Globus pallidus (tissue), 1 donor: ENCODE data around the gene MAGEB1.

ENCODE experiments used
- DNase-seq: peaks from one replicate; pipeline ENCODE4 v3.0.0-alpha.2; 2015; ENCODE audit warnings: low spot score

The MAGEB1 gene

GRCh38 chrX:30246769-30247489 lies at the start of gene MAGEB1:
Gene MAGEB1, plus strand, starts transcription at chrX:30247146. Its CDS starts 3,348 bp downstream, at chrX:30250494.
- no peak for DNase-seq

- DNase-seq = no peak
These were observed 34.8 kb upstream of the MAGEB1 start for GRCh38 chrX:30212172-30212571.

- DNase-seq = no peak
These were observed 31.5 kb upstream of the MAGEB1 start, which contains the start of gene MAGEB2 for GRCh38 chrX:30215357-30215843. Gene MAGEB2, plus strand, starts transcription at chrX:30215563. Its CDS starts 3,018 bp downstream, at chrX:30218581.

GRCh38 chrX:30217465-30217864 lies 29.5 kb upstream of the MAGEB1 start:
- DNase-seq = no peak

- DNase-seq = no peak
These were observed 27.6 kb upstream of the MAGEB1 start for GRCh38 chrX:30219372-30219771.

GRCh38 chrX:30220661-30221060 lies 26.3 kb upstream of the MAGEB1 start:
- no peak for DNase-seq

GRCh38 chrX:30224536-30224935 lies 22.4 kb upstream of the MAGEB1 start:
- no peak for DNase-seq

GRCh38 chrX:30228526-30228925 lies 18.4 kb upstream of the MAGEB1 start:
- DNase-seq = no peak

GRCh38 chrX:30230395-30230794 lies 16.6 kb upstream of the MAGEB1 start, which contains the start of gene MAGEB3:
Gene MAGEB3, plus strand, starts transcription at chrX:30230657. Its CDS starts 5,268 bp downstream, at chrX:30235925.
- DNase-seq = no peak

GRCh38 chrX:30241724-30242415 lies 5.1 kb upstream of the MAGEB1 start, which contains the start of gene MAGEB4:
Gene MAGEB4, plus strand, starts transcription at chrX:30242000. Its CDS starts 136 bp downstream, at chrX:30242136.
- no peak for DNase-seq

GRCh38 chrX:30248854-30249253 lies 1.9 kb downstream of the MAGEB1 start:
- no peak for DNase-seq

- DNase-seq = no peak
These were observed 6.3 kb downstream of the MAGEB1 start for GRCh38 chrX:30253257-30253656.

- no peak for DNase-seq
These were observed 13.0 kb downstream of the MAGEB1 start for GRCh38 chrX:30259927-30260326.

- DNase-seq = no peak
These were observed 14.1 kb downstream of the MAGEB1 start for GRCh38 chrX:30261012-30261411.

GRCh38 chrX:30262763-30263162 lies 15.8 kb downstream of the MAGEB1 start:
- DNase-seq = no peak

GRCh38 chrX:30270639-30271038 lies 23.7 kb downstream of the MAGEB1 start:
- no peak for DNase-seq

- DNase-seq = no peak
These were observed 28.6 kb downstream of the MAGEB1 start for GRCh38 chrX:30275498-30275897.

GRCh38 chrX:30278365-30278764 lies 31.4 kb downstream of the MAGEB1 start:
- DNase-seq = no peak

GRCh38 chrX:30280428-30280827 lies 33.5 kb downstream of the MAGEB1 start:
- DNase-seq = no peak

- DNase-seq = no peak
These were observed 35.6 kb downstream of the MAGEB1 start for GRCh38 chrX:30282527-30282926.

GRCh38 chrX:30283456-30284200 lies 36.7 kb downstream of the MAGEB1 start:
- DNase-seq = no peak
